OCI-LY1 (cell line): ENCODE data around the gene DMAP1.

ENCODE experiments used
- H2AFZ ChIP-seq: fragments of 200-600 bp; sonication (generic), shearing (Covaris generic); 2 replicates; pipeline ENCODE4 v1.6.0; 2014; ENCODE audit warnings: antibody characterized with exemption, mild to moderate bottlenecking, low read length
- H3F3A ChIP-seq: fragments of 200-600 bp; sonication (generic), shearing (Covaris generic); 2 replicates; pipeline ENCODE4 v1.6.0; 2014; ENCODE audit warnings: mild to moderate bottlenecking, antibody characterized with exemption, low read length, moderate library complexity; ENCODE audit not compliant: insufficient read depth
- H3K27ac ChIP-seq: fragments of 200-600 bp; sonication (generic); 2 replicates; pipeline ENCODE4 v1.5.1; 2014; ENCODE audit warnings: low read length, mixed run types, mild to moderate bottlenecking, low read depth; ENCODE audit not compliant: poor library complexity, severe bottlenecking
- H3K27me3 ChIP-seq: fragments of 200-600 bp; sonication (generic); 2 replicates; pipeline ENCODE4 v1.6.0; 2014; ENCODE audit warnings: antibody characterized with exemption, mild to moderate bottlenecking, low read length, moderate library complexity; ENCODE audit not compliant: insufficient read depth
- H3K36me3 ChIP-seq: fragments of 200-600 bp; sonication (generic); 2 replicates; pipeline ENCODE4 v1.6.1; 2014; ENCODE audit warnings: mild to moderate bottlenecking, antibody characterized with exemption, low read length, moderate library complexity, mixed read lengths; ENCODE audit not compliant: insufficient read depth
- H3K4me1 ChIP-seq: fragments of 200-600 bp; sonication (generic); 2 replicates; pipeline ENCODE4 v1.5.1; 2014; ENCODE audit warnings: mild to moderate bottlenecking, low read length, moderate library complexity; ENCODE audit not compliant: insufficient read depth, severe bottlenecking
- H3K4me2 ChIP-seq: fragments of 200-600 bp; sonication (generic), shearing (Covaris generic); 2 replicates; pipeline ENCODE4 v1.6.1; 2014; ENCODE audit warnings: low read length
- H3K4me3 ChIP-seq: fragments of 200-600 bp; sonication (generic); 2 replicates; pipeline ENCODE4 v1.5.1; 2014; ENCODE audit warnings: low read length, low read depth, mild to moderate bottlenecking, mixed read lengths; ENCODE audit not compliant: poor library complexity, severe bottlenecking
- H3K79me2 ChIP-seq: fragments of 200-600 bp; shearing (Covaris generic); 2 replicates; pipeline ENCODE4 v1.6.1; 2016; ENCODE audit warnings: mixed run types, low read length, mixed read lengths; ENCODE audit not compliant: insufficient read depth
- H3K9ac ChIP-seq: fragments of 200-600 bp; sonication (generic), shearing (Covaris generic); 2 replicates; pipeline ENCODE4 v1.6.1; 2014; ENCODE audit warnings: mild to moderate bottlenecking, low read length, mixed read lengths
- H3K9me2 ChIP-seq: fragments of 200-600 bp; sonication (generic), shearing (Covaris generic); 2 replicates; pipeline ENCODE4 v1.6.1; 2014; ENCODE audit warnings: low read depth, mild to moderate bottlenecking, low read length, mixed read lengths
- H3K9me3 ChIP-seq: fragments of 200-600 bp; shearing (Covaris generic); 2 replicates; pipeline ENCODE4 v1.6.1; 2014; ENCODE audit warnings: low read length, mixed read lengths
- H4K20me1 ChIP-seq: fragments of 200-600 bp; sonication (generic), shearing (Covaris generic); 2 replicates; pipeline ENCODE4 v1.6.0; 2016; ENCODE audit warnings: mild to moderate bottlenecking, low read length; ENCODE audit not compliant: insufficient read depth
- CTCF ChIP-seq: fragments of 200-600 bp; sonication (generic), shearing (Covaris generic); IDR thresholded peaks from 2 replicates; pipeline ENCODE4 v1.5.1; 2017; ENCODE audit warnings: mild to moderate bottlenecking, antibody characterized with exemption, low read length, moderate library complexity, mixed read lengths
- EZH2 ChIP-seq: fragments of 200-600 bp; sonication (generic), shearing (Covaris generic); IDR thresholded peaks from 2 replicates; pipeline ENCODE4 v1.8.0; 2017; ENCODE audit warnings: borderline replicate concordance, mixed run types, mild to moderate bottlenecking, antibody characterized with exemption, low read length, moderate library complexity, mixed read lengths

Gene DMAP1

GRCh38 chr1:44261962-44262361 is 48.7 kb downstream of the DMAP1 start:
- Histone ChIP-seq H3K4me2 (no peak overlapping the region), H3K4me3 (no peak overlapping the region), H3K27me3 (no peaks in the 10 kb centered on the region), H3K36me3 (peaks cover under 1% of the 10 kb centered on the region; the same call in 1 of the 2 replicates), H3K9me2 (no peaks in the 10 kb centered on the region), H3K9ac (no peak overlapping the region), H3F3A (no peaks in the 10 kb centered on the region), H4K20me1 (no peaks in the 10 kb centered on the region), H3K27ac (no peak overlapping the region), H3K4me1 (no peaks in the 10 kb centered on the region), H3K9me3 (no peaks in the 10 kb centered on the region), H2AFZ (no peak overlapping the region), H3K79me2 (no peaks in the 10 kb centered on the region)
- TF ChIP-seq EZH2 (no peak), CTCF (no peak)

- Histone ChIP-seq H3K9ac (no peak overlapping the region), H3K9me3 (no peaks in the 10 kb centered on the region), H4K20me1 (no peaks in the 10 kb centered on the region), H3K79me2 (no peaks in the 10 kb centered on the region), H3F3A (no peaks in the 10 kb centered on the region), H2AFZ (no peak overlapping the region), H3K27ac (no peak overlapping the region), H3K4me2 (no peak overlapping the region), H3K4me3 (no peak overlapping the region), H3K4me1 (no peaks in the 10 kb centered on the region), H3K36me3 (no peaks in the 10 kb centered on the region; the same call in 1 of the 2 replicates), H3K9me2 (no peaks in the 10 kb centered on the region), H3K27me3 (no peaks in the 10 kb centered on the region)
- TF ChIP-seq EZH2 (no peak), CTCF (no peak)
Observed at GRCh38 chr1:44262414-44262813, 49.1 kb downstream of the DMAP1 start.

- Histone ChIP-seq H2AFZ (no peak overlapping the region), H4K20me1 (no peaks in the 10 kb centered on the region), H3K9ac (no peak overlapping the region), H3K36me3 (no peaks in the 10 kb centered on the region; the same call in 1 of the 2 replicates), H3K27me3 (no peaks in the 10 kb centered on the region), H3K27ac (no peak overlapping the region), H3F3A (no peaks in the 10 kb centered on the region), H3K9me2 (no peaks in the 10 kb centered on the region), H3K4me2 (no peak overlapping the region), H3K4me3 (no peak overlapping the region), H3K9me3 (no peaks in the 10 kb centered on the region), H3K79me2 (no peaks in the 10 kb centered on the region), H3K4me1 (no peaks in the 10 kb centered on the region)
- TF ChIP-seq EZH2: no peak
- no peak for TF ChIP-seq CTCF
Observed at GRCh38 chr1:44262816-44263567, 49.7 kb downstream of the DMAP1 start.
